Measurements from ENCODE around the gene AK5.
"Not testable (repeated sequence)": the region's sequence is repeated elsewhere in the genome, so short reads cannot be mapped to it uniquely, and the experiment has no call there.

The AK5 gene

DNA sequence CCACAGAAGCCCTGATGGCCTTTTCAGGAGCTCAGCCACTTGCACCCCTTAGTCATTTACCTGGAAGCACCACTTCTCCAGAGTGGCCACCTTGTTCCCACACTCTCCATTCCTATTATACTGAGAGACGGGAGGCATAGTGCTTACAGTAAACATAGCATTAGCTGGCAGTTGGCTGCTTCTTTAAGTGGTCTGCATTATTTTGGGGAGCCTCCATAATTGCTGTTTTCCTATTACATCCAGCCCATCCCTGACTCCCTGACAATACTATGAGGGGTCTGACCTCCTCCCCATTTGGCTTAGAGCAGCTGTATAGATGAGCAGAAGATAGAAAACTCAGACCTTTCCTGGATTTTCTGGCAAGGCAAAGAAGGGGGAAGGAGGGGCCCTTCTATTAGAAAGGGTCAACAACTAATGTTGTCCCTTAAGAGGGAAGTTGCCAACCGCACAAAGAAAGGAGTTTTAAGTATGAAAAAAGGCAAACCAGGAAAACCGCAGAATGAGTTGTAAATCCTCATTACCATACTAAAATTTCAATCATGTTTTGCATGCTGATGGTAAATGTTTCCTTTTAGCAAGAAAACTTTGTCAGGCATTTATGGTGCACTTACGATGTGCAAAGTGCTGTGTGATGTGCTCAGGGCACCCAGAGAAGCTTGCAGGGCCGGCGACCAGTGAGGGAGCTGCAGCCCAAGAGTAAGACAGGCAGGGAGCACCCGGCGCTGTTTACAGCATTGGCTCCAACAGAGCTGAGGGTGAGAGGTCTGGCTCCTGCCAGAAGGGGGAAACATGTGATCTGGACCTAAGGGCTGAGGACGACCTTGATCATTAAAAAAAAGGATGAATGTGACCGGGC is 233.3 kb downstream of the AK5 start:
- H3K4me3 ChIP-seq (ENCODE audit: control insufficient read depth, low read depth, low read length): no peak overlapping the region
- DNase-seq (ENCODE audit: low read depth): peak; percentile 63

GRCh38 chr1:77516106-77516505 is 234.3 kb downstream of the AK5 start:
- DNase-seq (ENCODE audit: low read depth): no peak
- TF ChIP-seq CTCF (conservative IDR thresholded peaks at IDR 0.05; ENCODE audit: control insufficient read depth, insufficient read depth, low read depth, low read length): no peak
- no peak overlapping the region for H3K4me3 ChIP-seq (ENCODE audit: control insufficient read depth, low read depth, low read length)

More for the DNA sequence above, 233.3 kb downstream of the AK5 start:
- TF ChIP-seq CTCF (conservative IDR thresholded peaks at IDR 0.05; ENCODE audit: control insufficient read depth, insufficient read depth, low read depth, low read length): peak; percentile 16

DNA sequence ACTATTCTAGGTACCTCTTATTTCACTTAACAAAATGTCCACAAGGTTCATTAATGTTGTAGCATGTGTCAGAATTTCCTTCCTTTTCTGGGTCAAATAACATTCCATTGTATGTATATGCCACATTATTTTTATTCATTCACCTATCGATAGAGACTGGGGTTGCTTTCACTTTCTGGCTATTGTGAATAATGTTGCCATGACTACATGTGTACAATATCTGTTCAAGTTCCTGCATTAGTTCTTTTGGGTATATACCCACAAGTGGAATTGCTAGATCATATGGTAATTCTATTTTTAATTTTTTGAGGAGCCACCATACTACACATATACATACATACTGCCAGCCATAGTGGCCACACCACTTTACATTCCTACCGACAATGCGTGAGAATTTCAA is 242.2 kb downstream of the AK5 start:
- no peak for TF ChIP-seq CTCF (conservative IDR thresholded peaks at IDR 0.05; ENCODE audit: control insufficient read depth, insufficient read depth, low read depth, low read length)
- H3K4me3 ChIP-seq (ENCODE audit: control insufficient read depth, low read depth, low read length): no peak overlapping the region
- DNase-seq (ENCODE audit: low read depth): no peak

- not testable (repeated sequence) for H3K4me3 ChIP-seq (ENCODE audit: control insufficient read depth, low read depth, low read length); DNase-seq (ENCODE audit: low read depth)
Observed at GRCh38 chr1:77531149-77531548, 249.3 kb downstream of the AK5 start.

- not testable (repeated sequence) for DNase-seq (ENCODE audit: low read depth); H3K4me3 ChIP-seq (ENCODE audit: control insufficient read depth, low read depth, low read length)
Observed at GRCh38 chr1:77531596-77532280, 249.9 kb downstream of the AK5 start.

DNA sequence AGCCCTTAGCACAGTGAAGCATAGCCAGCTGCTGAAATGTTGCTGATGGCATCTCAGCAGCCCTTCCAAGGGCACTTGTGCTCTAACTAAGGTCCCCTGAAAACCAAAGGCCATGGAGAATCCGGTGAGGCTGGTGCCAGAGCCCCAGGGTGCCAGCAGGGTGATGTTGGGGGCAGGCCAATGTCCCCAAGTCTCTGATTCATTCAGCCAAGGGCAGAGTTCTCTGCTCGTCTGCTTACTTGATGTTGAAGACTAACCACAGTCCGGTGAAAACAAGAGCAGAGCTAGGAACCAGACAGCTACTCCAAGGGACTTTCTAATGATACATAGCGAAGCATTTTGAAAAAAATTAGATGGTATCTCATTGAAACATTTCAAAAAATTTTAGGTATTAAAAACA is 250.8 kb downstream of the AK5 start:
- DNase-seq (ENCODE audit: low read depth): no peak
- TF ChIP-seq CTCF (conservative IDR thresholded peaks at IDR 0.05; ENCODE audit: control insufficient read depth, insufficient read depth, low read depth, low read length): no peak
- H3K4me3 ChIP-seq (ENCODE audit: control insufficient read depth, low read depth, low read length): no peak overlapping the region

GRCh38 chr1:77533660-77534305 is 252.0 kb downstream of the AK5 start:
- DNase-seq (ENCODE audit: low read depth): peak; percentile 79
- TF ChIP-seq CTCF (conservative IDR thresholded peaks at IDR 0.05; ENCODE audit: control insufficient read depth, insufficient read depth, low read depth, low read length): peak; percentile 90
- no peak overlapping the region for H3K4me3 ChIP-seq (ENCODE audit: control insufficient read depth, low read depth, low read length)

Data from fibroblast of mammary gland (primary cell).